Occipital lobe (tissue), 2 donors: ENCODE results near the gene DLK1. TPM values are rescaled to one million over a fixed set of nuclear protein-coding genes. Genes with fewer than 3 reads are reported as not detected.

Experiments used
- DNase-seq: peaks from one replicate; lab custom pipeline; 2025; lab: John Stamatoyannopoulos, UW
- total RNA-seq: library from RNA; depleted of rRNA; stranded (reverse); fragments of >200 nt; gene quantifications from one replicate; pipeline ENCODE4 v1.2.3, GENCODE V29; 2014

DLK1 gene
- total RNA-seq, 1 donor from 2014 or later, result 0.31 TPM

GRCh38 chr14:100693877-100694578, 32.7 kb upstream of the DLK1 start:
- DNase-seq, result no peak

GRCh38 chr14:100694579-100695422, 31.9 kb upstream of the DLK1 start:
- DNase-seq, result no peak

- no peak for DNase-seq
Measured at GRCh38 chr14:100695423-100695738, 31.3 kb upstream of the DLK1 start.

- DNase-seq, result no peak
Measured at GRCh38 chr14:100696008-100696407, 30.7 kb upstream of the DLK1 start.

- DNase-seq, result no peak
Measured at GRCh38 chr14:100696590-100696989, 30.1 kb upstream of the DLK1 start.

- no peak for DNase-seq
Measured at GRCh38 chr14:100698066-100698465, 28.6 kb upstream of the DLK1 start.

GRCh38 chr14:100698666-100699448, 27.8 kb upstream of the DLK1 start:
- no peak for DNase-seq

- no peak for DNase-seq
Measured at GRCh38 chr14:100701314-100701713, 25.4 kb upstream of the DLK1 start.

- DNase-seq, result no peak
Measured at GRCh38 chr14:100702590-100702989, 24.1 kb upstream of the DLK1 start.

- DNase-seq, result no peak
Measured at GRCh38 chr14:100703386-100704220, 23.1 kb upstream of the DLK1 start.

- DNase-seq, result no peak
Measured at GRCh38 chr14:100706200-100706599, 20.5 kb upstream of the DLK1 start.

GRCh38 chr14:100706860-100707259, 19.8 kb upstream of the DLK1 start:
- DNase-seq, result no peak

GRCh38 chr14:100708425-100709288, 18.0 kb upstream of the DLK1 start:
- DNase-seq, result no peak

GRCh38 chr14:100709289-100710284, 17.1 kb upstream of the DLK1 start:
- DNase-seq, result no peak

GRCh38 chr14:100710391-100710790, 16.3 kb upstream of the DLK1 start:
- no peak for DNase-seq

GRCh38 chr14:100710826-100711462, 15.7 kb upstream of the DLK1 start:
- no peak for DNase-seq

- DNase-seq, result no peak
Measured at GRCh38 chr14:100711493-100711892, 15.2 kb upstream of the DLK1 start.

- no peak for DNase-seq
Measured at GRCh38 chr14:100712490-100712889, 14.2 kb upstream of the DLK1 start.

GRCh38 chr14:100713705-100714104, 13.0 kb upstream of the DLK1 start:
- DNase-seq, result no peak
